ENCODE measurements around the gene TPST1.
"Not testable (repeated sequence)": the region's sequence is repeated elsewhere in the genome, so short reads cannot be mapped to it uniquely, and the experiment has no call there.

TPST1 gene

DNA sequence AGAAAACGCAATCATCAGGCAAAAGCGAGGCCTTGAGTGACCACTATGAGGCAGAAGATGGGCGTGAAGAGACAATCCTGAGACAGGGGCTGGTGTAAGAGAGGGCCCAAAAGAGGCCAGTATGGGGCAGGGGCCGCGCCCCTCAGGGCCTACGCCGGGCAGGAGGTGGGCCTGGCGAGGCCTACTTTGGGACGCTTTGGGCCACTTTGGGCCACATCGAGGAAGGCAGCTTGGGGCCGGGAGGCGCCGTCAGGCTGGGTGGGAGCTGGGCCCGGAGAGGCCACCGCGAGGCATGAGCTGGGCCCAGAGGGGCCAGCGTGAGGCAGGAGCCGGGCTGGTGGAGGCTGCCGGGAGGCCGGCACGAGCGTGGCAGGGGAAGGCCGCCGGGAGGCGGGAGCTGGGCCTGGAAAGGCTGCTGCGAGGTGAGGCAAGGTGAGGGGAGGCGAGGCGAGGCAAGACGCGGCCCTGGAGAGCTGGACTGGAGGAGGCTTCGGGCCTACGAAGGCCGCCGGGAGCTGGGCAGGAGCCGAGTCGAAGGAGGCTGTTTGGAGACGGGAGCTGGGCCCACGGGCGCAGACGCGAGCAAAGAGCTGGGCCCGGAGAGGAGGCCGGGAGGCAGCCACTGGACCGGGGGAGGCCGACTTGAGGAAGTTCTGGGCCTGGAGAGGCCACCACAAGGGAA is 171.3 kb downstream of the TPST1 start:
- DNase-seq (ENCODE audit: low read depth in 1 of 2, low spot score in 1 of 2): no peak

GRCh38 chr7:66377045-66377444 is 171.9 kb downstream of the TPST1 start:
- no peak for DNase-seq (ENCODE audit: low read depth in 1 of 2, low spot score in 1 of 2)

DNA sequence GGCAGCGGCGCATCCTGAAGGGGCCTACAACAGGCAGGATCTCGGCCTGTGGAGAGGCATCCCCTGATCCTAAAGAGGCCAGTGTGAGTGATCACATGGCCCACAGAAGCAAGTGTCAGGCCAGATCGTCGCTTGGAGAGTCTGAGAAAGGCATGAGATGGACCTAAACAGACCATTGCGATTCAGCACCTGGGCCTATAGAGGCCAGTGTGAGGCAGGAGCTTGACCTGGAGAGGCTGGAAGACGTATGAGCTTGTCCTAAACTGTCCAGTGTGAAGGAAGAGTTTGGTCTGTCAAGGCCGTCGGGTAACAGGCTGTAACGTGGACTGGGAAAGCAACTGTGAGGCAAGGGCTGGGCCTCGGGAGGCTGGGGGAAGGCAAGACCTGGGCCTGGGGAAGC is 172.6 kb downstream of the TPST1 start:
- no peak for DNase-seq (ENCODE audit: low read depth in 1 of 2, low spot score in 1 of 2)

- DNase-seq (ENCODE audit: low read depth in 1 of 2, low spot score in 1 of 2): no peak
Observed at GRCh38 chr7:66379542-66380160, 174.5 kb downstream of the TPST1 start.

DNA sequence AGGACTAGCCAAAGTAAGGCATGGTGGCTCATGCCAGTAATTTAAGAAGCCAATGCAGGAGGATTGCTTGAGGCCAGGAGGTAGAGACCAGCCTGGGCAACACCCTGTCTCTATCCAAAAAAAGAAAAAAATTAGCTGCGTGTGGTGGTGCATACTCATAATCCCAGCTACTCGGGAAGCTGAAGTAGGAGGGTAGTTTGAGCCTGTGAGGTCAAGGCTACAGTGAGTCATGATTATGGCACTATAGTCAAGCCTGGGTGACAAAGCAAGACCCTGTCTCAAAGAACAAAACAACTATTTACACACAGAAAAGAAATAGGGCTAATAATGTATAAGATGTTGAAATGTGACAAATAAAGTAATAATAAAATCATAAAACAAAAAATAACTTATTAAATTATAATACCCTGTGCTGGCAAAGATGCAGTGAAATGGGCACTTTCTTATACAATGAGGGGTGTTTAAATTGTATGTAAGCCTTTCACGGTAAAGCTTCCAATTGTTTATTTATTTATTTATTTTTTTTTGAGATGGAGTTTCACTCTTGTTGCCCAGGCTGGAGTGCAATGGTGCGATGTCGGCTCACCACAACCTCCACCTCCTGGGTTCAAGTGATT is 175.2 kb downstream of the TPST1 start:
- no peak for DNase-seq (ENCODE audit: low read depth in 1 of 2, low spot score in 1 of 2)

DNA sequence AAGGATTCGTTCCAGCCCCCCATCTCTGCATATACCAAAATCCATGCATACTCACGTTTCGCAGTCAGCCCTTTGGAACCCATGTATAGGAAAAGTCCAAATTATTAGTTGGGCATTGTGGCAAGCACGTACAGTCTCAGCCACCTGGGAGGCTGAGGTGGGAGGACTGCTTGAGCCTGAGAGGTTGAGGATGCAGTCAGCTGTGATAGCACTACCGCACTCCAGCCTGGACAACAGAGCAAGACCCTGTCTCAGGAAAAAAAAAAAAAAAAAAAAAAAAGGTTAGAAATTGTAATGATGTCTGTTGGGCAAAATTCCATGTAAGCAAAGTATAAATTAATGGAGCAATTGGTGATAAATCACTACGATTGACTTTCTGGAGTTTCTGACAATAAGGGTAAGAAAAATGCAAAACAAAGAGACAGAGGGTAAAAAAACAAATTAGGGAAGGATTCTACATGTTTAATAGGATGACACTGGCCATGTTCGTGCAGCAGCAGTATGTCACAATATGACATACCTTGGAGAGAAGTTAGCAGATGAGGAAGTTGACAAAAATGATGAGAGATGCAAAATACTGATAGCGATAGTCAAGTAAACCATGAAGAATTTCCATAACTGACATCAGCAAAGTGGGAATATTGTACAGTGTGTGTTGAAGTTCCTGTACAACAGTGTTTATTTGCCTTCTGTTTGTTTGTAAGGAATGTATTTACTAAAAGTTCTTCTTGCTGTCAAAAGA is 177.2 kb downstream of the TPST1 start:
- DNase-seq (ENCODE audit: low read depth in 1 of 2, low spot score in 1 of 2): not testable (repeated sequence)

DNA sequence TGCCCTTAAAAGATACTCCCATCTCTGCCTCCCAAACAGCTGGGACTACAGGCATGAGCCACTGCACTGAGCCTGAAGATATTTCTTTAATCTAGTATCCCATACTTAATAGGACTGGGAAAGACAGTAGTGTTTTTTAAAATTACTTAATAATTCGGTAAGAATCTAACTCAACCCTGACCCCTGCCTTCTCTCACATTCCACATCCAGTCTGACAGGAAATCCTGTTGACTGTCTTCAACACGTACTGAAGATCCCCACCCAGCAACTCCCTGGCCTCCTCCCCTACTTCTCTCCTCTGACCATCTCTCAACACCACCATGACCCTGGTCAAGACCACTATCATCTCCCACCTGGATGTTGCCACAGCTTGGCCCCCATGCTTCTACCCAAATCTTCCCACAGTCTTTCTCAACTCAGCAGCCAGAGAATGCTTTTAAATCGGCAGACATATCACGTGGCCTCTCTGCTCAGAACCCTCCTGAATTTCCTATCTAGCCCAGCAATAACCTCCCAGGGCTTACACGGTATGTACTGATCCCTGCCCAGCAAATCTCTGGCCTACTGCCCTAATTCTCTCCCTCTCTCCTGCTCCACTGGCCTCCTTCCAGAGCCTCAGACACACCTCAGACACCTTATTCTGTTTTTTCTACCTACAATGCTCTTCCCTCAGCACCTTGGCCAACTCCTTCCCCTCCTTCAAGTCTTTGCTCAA is 180.2 kb downstream of the TPST1 start:
- not testable (repeated sequence) for DNase-seq (ENCODE audit: low read depth in 1 of 2, low spot score in 1 of 2)

GRCh38 chr7:66395128-66395571 is 190.0 kb downstream of the TPST1 start:
- DNase-seq (ENCODE audit: low read depth in 1 of 2, low spot score in 1 of 2): not testable (repeated sequence)

GRCh38 chr7:66396052-66396451 is 190.9 kb downstream of the TPST1 start:
- DNase-seq (ENCODE audit: low read depth in 1 of 2, low spot score in 1 of 2): not testable (repeated sequence)

DNA sequence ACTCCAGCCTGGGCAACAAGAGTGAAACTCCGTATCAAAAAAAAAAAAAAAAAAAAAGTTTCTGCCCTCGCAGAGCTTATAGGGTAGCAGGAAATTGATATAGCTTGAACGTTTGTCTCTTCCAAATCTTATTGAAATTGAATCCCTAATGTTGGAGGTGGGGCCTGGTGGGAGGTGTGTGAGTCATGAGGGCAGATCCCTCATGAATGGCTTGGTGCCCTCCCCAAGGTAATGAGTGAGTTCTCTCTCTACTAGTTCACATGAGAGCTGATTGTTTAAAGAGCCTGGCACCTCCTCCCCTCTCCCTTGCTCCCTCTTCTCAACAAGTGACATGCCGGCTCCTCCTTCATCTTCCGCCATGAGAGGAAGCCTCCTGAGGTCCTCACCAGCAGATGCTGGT is 193.7 kb downstream of the TPST1 start:
- DNase-seq (ENCODE audit: low read depth in 1 of 2, low spot score in 1 of 2): not testable (repeated sequence)

GRCh38 chr7:66399566-66399965 is 194.4 kb downstream of the TPST1 start:
- no peak for DNase-seq (ENCODE audit: low read depth in 1 of 2, low spot score in 1 of 2)

GRCh38 chr7:66400400-66400799 is 195.3 kb downstream of the TPST1 start:
- no peak for DNase-seq (ENCODE audit: low read depth in 1 of 2, low spot score in 1 of 2)

DNA sequence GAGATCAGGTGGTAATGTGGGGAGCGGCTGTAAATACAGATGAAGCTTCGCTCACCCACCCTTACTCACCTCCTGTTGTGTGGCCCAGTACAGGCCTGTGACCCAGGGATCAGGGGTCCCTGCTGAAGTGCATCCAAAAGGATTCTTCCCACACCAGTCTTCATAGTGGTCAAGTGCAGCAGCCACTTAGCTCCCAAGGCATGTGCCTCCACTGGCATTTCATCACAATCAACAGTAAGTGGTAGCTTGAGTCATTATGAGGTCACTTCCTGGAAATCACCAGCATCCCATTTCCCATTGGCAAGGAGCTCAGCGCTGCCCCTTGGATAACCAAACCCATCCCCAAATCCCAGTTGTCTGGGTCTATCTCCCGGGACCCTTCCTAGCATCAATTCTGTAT is 196.0 kb downstream of the TPST1 start:
- DNase-seq (ENCODE audit: low read depth in 1 of 2, low spot score in 1 of 2): not testable (repeated sequence)

DNA sequence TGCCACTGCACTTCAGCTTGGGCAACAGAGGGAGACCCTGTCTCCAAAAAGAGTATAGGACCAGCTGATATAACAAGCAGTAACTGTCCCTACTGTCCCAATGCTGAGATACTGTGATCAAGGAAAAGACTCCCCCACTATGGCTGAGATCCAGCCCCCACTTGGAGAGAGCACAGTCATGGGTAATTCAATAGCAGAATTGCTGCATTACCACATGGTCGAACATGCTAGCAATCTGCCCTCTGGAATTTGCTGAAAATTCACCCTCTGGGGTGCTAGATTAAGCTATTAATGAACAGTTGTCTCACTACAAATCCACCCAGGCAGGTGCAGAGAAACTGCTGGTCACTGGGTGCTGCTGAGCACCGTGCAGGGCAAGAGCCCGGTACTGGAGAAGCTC is 196.8 kb downstream of the TPST1 start:
- not testable (repeated sequence) for DNase-seq (ENCODE audit: low read depth in 1 of 2, low spot score in 1 of 2)

DNA sequence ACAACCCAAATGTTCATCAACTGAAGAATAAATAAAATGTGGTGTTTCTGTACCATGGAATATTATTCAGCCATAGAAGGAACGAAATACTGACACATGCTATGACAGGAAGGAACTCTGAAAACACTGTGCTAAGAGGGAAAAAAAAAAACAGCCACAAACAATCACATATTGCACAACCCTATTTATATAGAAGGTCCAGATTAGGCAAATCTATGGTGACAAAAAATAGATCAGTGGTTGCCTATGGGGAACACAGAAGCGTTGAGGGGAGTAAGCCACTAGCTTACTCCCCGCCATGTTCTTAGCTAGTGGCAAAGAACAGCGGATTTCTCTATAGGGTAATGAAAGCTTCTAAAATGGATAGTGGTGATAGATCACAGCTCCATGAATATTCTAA is 198.4 kb downstream of the TPST1 start:
- DNase-seq (ENCODE audit: low read depth in 1 of 2, low spot score in 1 of 2): no peak

DNA sequence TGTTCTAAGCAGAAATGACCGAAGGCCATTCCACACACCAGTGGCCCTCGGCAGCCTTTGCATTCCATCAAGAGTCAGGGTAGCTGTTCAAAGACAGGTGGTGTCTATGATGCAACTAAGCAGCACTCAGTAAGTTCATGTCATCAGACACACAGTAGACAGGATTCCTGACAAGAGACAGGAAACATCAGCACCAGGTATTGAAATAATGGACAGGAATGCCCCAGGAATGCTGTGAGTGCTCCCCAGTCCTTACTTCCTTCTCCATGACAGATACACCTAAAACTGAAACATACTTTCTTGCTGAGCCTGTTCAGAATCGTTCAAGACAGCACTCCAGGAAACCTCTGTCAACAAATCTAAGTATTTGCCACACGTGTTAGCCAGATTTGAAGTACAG is 204.4 kb downstream of the TPST1 start:
- no peak for DNase-seq (ENCODE audit: low read depth in 1 of 2, low spot score in 1 of 2)

All from activated CD4-positive, alpha-beta T cell treated with anti-CD3 and anti-CD28 coated beads, Interleukin-2, amount 50 U/mL, for 24 hours (primary cell).